ENCODE measurements around the gene DBF4. TPM values are rescaled to one million over a fixed set of nuclear protein-coding genes. Genes with fewer than 3 reads are reported as not detected.
A peak's percentile ranks its signal among the peaks of the same experiment; 100 is the strongest.

The DBF4 gene
- total and polyA plus RNA-seq, 2 of the 13 experiments (the other 11 are each of a cell fraction or from before 2014, with no cell fraction given), result 5.0 to 64.4 TPM

- no peak for TF ChIP-seq ZNF460 (CRISPR knock-in tag; IDR thresholded peaks at IDR 0.05; ENCODE audit: borderline replicate concordance)
- peak; percentile 98; the same call in 1 of the 2 replicates for TF ChIP-seq ZFP82 (CRISPR knock-in tag; IDR thresholded peaks at IDR 0.05; ENCODE audit: borderline replicate concordance)
- TF ChIP-seq NRL (CRISPR knock-in tag; IDR thresholded peaks at IDR 0.05; ENCODE audit: borderline replicate concordance), result peak; percentile 68; the same call in 1 of the 2 replicates
- no peak for TF ChIP-seq ZNF660 (CRISPR knock-in tag; IDR thresholded peaks at IDR 0.05; ENCODE audit: borderline replicate concordance, low read depth)
- TF ChIP-seq TOE1 (CRISPR knock-in tag; IDR thresholded peaks at IDR 0.05), result 0 out of 2 replicates have a peak, but pooled peaks have one; percentile 3
- TF ChIP-seq ZNF501 (CRISPR knock-in tag; IDR thresholded peaks at IDR 0.05), result peak; percentile 73
- TF ChIP-seq DMAP1 (CRISPR knock-in tag; IDR thresholded peaks at IDR 0.05), result peak; percentile 45; the same call in 1 of the 2 replicates
- TF ChIP-seq BCLAF1 (IDR thresholded peaks at IDR 0.05), result no peak
- TF ChIP-seq PRMT3 (CRISPR knock-in tag; IDR thresholded peaks at IDR 0.05; ENCODE audit: borderline replicate concordance, low read depth), result peak; percentile 88
- TF ChIP-seq SPEN (CRISPR knock-in tag; IDR thresholded peaks at IDR 0.05; ENCODE audit: low read depth), result peak; percentile 84; the same call in 1 of the 2 replicates
- peak; percentile 73 for TF ChIP-seq ZFX (CRISPR knock-in tag; IDR thresholded peaks at IDR 0.05; ENCODE audit: low read depth)
- no peak for TF ChIP-seq TCF7 (IDR thresholded peaks at IDR 0.05; ENCODE audit: low read depth)
- TF ChIP-seq SALL1 (CRISPR knock-in tag; IDR thresholded peaks at IDR 0.05), result peak; percentile 93
- TF ChIP-seq RORA (CRISPR knock-in tag; IDR thresholded peaks at IDR 0.05), result no peak
- no peak for TF ChIP-seq NFIC (IDR thresholded peaks at IDR 0.05; ENCODE audit: low read length)
- peak; percentile 90 for TF ChIP-seq E2F1 (CRISPR knock-in tag; IDR thresholded peaks at IDR 0.05)
- no peak for TF ChIP-seq RARG (CRISPR knock-in tag; IDR thresholded peaks at IDR 0.05; ENCODE audit: low read depth)
- TF ChIP-seq ASH2L (IDR thresholded peaks at IDR 0.05; ENCODE audit: insufficient read length, low read depth, low read length), result peak; percentile 88
- no peak for TF ChIP-seq RAD51 (IDR thresholded peaks at IDR 0.05; ENCODE audit: borderline replicate concordance)
- TF ChIP-seq GFI1 (CRISPR knock-in tag; IDR thresholded peaks at IDR 0.05; ENCODE audit: borderline replicate concordance), result no peak; the same call in 1 of the 2 replicates
- no peak for TF ChIP-seq ZNF720 (CRISPR knock-in tag; IDR thresholded peaks at IDR 0.05)
- 0 out of 2 replicates have a peak, but pooled peaks have one; percentile 10 for TF ChIP-seq ZNF615 (CRISPR knock-in tag; IDR thresholded peaks at IDR 0.05; ENCODE audit: borderline replicate concordance)
- peak; percentile 59; the same call in 1 of the 2 replicates for TF ChIP-seq ISL2 (CRISPR knock-in tag; IDR thresholded peaks at IDR 0.05)
- TF ChIP-seq DPF2 (CRISPR knock-in tag; IDR thresholded peaks at IDR 0.05; ENCODE audit: borderline replicate concordance, low read depth), result no peak
Measured at GRCh38 chr7:87876040-87876868, at the start of gene DBF4, which contains the start of gene SLC25A40 (continued).
